ENCODE results near the gene LIFR. TPM values are rescaled to one million over a fixed set of nuclear protein-coding genes. Genes with fewer than 3 reads are reported as not detected.

The LIFR gene
- polyA plus RNA-seq, 1 of the 3 experiments (the other 2 are of a cell fraction) = 3.8 TPM

- no peaks in the 10 kb centered on the region for H3K79me2 ChIP-seq (ENCODE audit: insufficient read depth)
- H3K27me3 ChIP-seq (ENCODE audit: insufficient read depth) = no peaks in the 10 kb centered on the region
- H3K4me3 ChIP-seq (ENCODE audit: low read depth in 2 of 2, low read length in 1 of 2) = no peak overlapping the region
- no peak overlapping the region for H3K4me2 ChIP-seq
- ChIA-PET POLR2A (no interaction called here), CTCF (interaction anchor here (1.6 to 4.1 kb wide), 2 partner anchors 27 to 362 kb away, joined by 10 to 31 read pairs; no protein-coding TSS in a partner anchor)
- no peak overlapping the region for H2AFZ ChIP-seq (ENCODE audit: low read depth)
- H3K9ac ChIP-seq = no peak overlapping the region
- H3K9me2 ChIP-seq = no peaks in the 10 kb centered on the region
- peaks cover 0 to 5% of the 10 kb centered on the region in 2 experiments; a peak in 1 of 4 replicates for H3K4me1 ChIP-seq (ENCODE audit: control insufficient read depth in 1 of 2, insufficient read depth in 2 of 2, low read depth in 1 of 2, low read length in 1 of 2)
- no peaks in the 10 kb centered on the region for H4K20me1 ChIP-seq (ENCODE audit: insufficient read depth)
- no peak overlapping the region for H3K27ac ChIP-seq (ENCODE audit: low read depth in 2 of 2, low read length in 1 of 2)
- no peaks in the 10 kb centered on the region for H3F3A ChIP-seq (replicated peaks; ENCODE audit: insufficient read depth)
- 94% methylated on average over 2 of the region's 2 CpGs for WGBS (ENCODE audit: low lambda C conversion rate)
- H3K36me3 ChIP-seq (replicated peaks in 1 of 2; ENCODE audit: control insufficient read depth in 1 of 2, insufficient read depth in 2 of 2, low read length in 1 of 2) = no peaks in the 10 kb centered on the region
- DNase-seq = no peak
- no peak for TF ChIP-seq NRF1 (IDR thresholded peaks at IDR 0.05; ENCODE audit: low read depth, low read length)
- TF ChIP-seq GATA2 (CRISPR knock-in tag; IDR thresholded peaks at IDR 0.05) = no peak
- TF ChIP-seq CTCF (IDR thresholded peaks at IDR 0.05) = no peak
- TF ChIP-seq USF2 (IDR thresholded peaks at IDR 0.05; ENCODE audit: borderline replicate concordance, low read depth, low read length) = no peak
- TF ChIP-seq ZBTB33 (IDR thresholded peaks at IDR 0.05; ENCODE audit: borderline replicate concordance, low read depth) = no peak
- no peak for TF ChIP-seq SIN3A (IDR thresholded peaks at IDR 0.05; ENCODE audit: borderline replicate concordance, low read depth, low read length)
- TF ChIP-seq FOXJ3 (CRISPR knock-in tag; IDR thresholded peaks at IDR 0.05) = no peak
- TF ChIP-seq REST (IDR thresholded peaks at IDR 0.05; ENCODE audit: low read depth, low read length) = no peak
- TF ChIP-seq MEF2A (IDR thresholded peaks at IDR 0.05; ENCODE audit: borderline replicate concordance, low read depth) = no peak
- TF ChIP-seq PBX3 (IDR thresholded peaks at IDR 0.05) = no peak
- TF ChIP-seq MXI1 (IDR thresholded peaks at IDR 0.05; ENCODE audit: low read depth, low read length) = no peak
- H3K9me3 ChIP-seq = no peaks in the 10 kb centered on the region
Observed at GRCh38 chr5:38447056-38447455, 109.4 kb downstream of the LIFR start.

All from SK-N-SH (cell line).